ENCODE measurements around the gene HSPE1.

DNA sequence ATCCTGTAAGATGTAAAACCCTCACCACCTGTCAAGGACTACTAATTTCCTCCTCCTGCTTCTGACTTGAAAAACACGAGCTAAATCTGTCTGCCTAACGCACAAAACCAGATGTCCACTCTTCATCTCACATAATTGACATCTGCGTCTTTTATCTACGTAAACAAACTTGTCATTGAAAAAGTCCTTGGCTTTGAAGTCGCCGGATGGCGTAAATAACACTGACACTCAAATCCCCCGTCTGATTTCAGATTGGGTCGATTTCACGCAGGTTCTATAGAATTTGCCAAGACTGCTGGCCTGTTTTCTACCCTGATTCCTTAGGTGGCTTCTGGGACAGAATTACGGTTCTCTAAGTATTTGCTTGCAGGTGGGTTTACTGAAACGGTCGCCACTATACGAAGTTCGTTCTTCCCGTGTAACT, 15.1 kb downstream of the HSPE1 start:
- TF ChIP-seq POLR2A (IDR thresholded peaks at IDR 0.05) (no peak), POLR2AphosphoS5 (IDR thresholded peaks at IDR 0.05) (no peak)
- TF ChIP-seq, protein P1, sequence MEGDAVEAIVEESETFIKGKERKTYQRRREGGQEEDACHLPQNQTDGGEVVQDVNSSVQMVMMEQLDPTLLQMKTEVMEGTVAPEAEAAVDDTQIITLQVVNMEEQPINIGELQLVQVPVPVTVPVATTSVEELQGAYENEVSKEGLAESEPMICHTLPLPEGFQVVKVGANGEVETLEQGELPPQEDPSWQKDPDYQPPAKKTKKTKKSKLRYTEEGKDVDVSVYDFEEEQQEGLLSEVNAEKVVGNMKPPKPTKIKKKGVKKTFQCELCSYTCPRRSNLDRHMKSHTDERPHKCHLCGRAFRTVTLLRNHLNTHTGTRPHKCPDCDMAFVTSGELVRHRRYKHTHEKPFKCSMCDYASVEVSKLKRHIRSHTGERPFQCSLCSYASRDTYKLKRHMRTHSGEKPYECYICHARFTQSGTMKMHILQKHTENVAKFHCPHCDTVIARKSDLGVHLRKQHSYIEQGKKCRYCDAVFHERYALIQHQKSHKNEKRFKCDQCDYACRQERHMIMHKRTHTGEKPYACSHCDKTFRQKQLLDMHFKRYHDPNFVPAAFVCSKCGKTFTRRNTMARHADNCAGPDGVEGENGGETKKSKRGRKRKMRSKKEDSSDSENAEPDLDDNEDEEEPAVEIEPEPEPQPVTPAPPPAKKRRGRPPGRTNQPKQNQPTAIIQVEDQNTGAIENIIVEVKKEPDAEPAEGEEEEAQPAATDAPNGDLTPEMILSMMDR (IDR thresholded peaks at IDR 0.05): no peak
